AG09309 (cell line): ENCODE measurements around the gene RNF112.
A peak's percentile ranks its signal among the peaks of the same experiment; 100 is the strongest.

ENCODE experiments used
- DNase-seq: peaks from one replicate; pipeline ENCODE4 v3.0.0-alpha.2; 2010; ENCODE audit warnings: low read depth
- H3K4me3 ChIP-seq: 2 replicates; pipeline ENCODE4 v1.5.1; 2011; ENCODE audit warnings: mild to moderate bottlenecking, low read depth, low read length, moderate library complexity; ENCODE audit not compliant: control insufficient read depth
- TF ChIP-seq, protein P1 (sequence below): IDR thresholded peaks from 2 replicates; pipeline ENCODE4 v1.5.1; 2011; ENCODE audit warnings: mild to moderate bottlenecking, low read depth, low read length, inconsistent platforms; ENCODE audit not compliant: insufficient read depth, control insufficient read depth; ENCODE audit errors: missing control alignments

RNF112 gene

DNA sequence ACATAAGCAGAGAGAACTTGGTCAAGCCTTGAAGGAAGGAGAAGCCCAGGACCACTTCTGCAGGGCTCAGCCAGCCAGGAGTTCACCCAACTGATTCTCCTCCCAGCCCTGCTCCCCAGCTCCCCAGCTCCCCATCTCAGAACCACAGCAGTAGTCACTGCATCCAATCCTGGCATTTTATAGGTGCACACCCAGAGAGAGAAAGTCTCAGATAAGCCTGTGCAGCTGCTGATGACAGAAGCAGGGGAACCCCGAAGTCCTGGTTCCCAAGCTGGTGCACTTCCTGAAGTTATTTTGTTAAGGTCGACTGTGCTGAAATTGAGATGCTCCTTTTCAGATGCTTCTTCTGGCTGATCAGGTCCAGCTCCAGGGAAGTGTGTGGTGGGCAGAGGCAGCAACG, 6.6 kb downstream of the RNF112 start:
- no peak for DNase-seq
- no peak overlapping the region for H3K4me3 ChIP-seq
- TF ChIP-seq, protein P1, sequence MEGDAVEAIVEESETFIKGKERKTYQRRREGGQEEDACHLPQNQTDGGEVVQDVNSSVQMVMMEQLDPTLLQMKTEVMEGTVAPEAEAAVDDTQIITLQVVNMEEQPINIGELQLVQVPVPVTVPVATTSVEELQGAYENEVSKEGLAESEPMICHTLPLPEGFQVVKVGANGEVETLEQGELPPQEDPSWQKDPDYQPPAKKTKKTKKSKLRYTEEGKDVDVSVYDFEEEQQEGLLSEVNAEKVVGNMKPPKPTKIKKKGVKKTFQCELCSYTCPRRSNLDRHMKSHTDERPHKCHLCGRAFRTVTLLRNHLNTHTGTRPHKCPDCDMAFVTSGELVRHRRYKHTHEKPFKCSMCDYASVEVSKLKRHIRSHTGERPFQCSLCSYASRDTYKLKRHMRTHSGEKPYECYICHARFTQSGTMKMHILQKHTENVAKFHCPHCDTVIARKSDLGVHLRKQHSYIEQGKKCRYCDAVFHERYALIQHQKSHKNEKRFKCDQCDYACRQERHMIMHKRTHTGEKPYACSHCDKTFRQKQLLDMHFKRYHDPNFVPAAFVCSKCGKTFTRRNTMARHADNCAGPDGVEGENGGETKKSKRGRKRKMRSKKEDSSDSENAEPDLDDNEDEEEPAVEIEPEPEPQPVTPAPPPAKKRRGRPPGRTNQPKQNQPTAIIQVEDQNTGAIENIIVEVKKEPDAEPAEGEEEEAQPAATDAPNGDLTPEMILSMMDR: no peak

DNA sequence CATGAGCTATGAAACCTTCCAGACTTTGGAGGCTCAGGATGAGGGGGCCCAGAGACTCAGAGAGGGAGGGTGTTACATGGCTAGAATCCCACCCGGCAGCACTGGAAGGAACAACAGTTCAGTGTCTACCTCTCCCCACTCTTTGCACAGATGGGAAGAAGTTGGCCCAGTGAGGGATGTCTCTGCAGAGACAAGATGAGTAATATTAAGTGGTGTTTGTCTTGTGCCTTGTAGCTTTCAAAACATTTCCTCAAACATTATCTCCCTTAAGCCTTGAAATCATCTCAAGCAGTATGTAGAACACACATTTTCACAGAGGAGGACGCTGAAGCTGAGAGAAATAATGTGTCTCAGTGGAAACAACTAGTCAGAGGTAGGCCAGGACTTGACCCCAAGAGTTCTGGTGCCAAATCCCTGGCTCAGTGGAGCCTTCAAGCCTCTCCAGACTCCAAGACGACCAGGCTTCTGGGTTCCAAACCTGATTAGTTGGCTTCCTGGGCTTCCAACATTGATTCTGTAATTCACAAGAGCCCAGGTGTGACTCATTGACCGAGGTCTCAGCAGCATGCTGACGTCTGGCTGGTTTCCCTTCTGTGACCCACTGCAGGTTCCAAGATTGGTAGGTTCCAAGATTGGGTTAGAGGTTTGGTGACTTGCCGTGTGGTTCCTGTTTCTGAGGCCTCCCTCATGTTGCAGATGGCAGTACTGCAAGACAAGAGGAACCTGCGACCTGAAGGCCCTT, 7.4 kb downstream of the RNF112 start:
- peak; percentile 23 for DNase-seq
- H3K4me3 ChIP-seq: no peak overlapping the region
- TF ChIP-seq, protein P1: peak; percentile 5

DNA sequence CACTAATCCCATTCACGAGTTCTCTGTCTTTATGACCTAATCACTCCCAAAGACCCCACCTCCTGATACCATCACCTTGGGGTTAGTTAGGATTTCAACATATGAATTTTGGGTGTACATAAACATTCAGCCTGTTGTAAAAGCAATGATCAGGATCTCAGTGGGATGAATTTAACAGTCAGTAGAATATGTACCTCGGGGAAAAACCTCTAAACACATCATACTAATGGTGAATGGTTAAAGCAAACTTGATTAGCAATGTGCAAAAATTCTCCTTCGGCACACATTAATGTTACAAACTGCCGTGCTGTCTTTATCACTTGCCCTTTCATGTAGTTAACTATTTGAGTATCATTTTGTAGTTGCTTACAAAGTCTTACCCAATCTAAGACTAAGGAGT, 10.2 kb downstream of the RNF112 start:
- DNase-seq: no peak
- H3K4me3 ChIP-seq: no peak overlapping the region
- TF ChIP-seq, protein P1: no peak

DNA sequence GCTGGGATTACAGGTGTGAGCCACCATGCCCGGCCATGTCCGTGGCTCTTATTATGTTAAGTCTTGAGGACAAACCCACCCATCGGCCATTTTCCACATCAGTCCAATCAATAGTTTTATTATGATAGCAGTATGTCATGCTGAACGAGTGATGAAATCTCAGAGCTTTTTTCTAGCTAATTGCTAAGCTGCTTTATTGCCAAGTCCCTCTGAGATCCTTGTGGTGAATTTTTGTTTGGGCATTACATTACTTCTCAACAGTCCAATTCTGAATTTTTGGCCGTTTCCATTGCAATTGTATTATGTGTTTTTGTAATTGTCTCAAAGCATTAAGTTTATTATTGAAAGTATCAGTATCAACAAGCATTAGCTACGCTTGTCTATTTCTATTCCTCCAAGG, 10.9 kb downstream of the RNF112 start:
- DNase-seq: no peak
- TF ChIP-seq, protein P1: no peak
- H3K4me3 ChIP-seq: no peak overlapping the region

DNA sequence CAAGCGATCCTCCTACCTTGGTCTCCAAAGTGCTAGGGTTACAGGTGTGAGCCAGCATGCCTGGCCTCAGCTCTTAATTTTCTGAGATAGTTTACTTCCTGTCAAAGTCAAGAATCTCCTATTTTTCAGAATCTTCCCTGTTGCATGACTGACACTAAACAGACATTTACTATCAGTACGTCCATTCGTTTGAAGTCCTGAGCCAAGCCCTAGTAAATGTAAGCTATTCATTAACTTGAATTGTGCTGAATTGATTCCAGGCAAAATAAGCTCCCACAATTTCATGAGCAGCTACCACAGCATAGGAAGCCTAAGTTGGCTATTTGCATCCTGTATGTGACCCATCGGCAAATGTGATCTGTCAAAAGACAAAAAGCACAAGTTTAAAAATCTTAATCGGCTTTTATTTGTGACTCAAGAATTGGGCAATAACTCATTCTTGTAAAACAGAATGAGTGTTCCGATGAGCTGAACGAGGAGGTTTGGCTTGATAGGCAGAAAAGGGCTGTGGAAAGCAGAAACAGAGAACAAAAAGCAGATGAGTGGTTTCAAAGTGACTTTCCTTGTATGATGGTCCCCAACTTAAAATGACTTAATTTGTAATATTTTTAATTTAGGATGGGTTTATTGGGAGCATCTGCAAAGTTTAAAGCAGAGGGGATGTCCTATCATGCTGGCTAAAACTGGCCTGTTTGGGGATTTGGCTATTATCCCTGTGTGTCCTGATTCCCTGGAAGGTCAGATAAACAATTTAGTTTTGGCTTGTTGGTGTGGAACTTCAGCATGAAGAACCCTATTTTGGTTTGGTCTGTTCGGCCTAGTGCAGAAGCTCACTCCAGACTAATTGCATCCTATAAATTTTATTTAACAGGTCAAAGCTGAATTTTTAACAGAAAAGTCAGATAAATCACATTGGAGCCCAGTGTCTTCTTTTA, 14.2 kb downstream of the RNF112 start:
- DNase-seq: peak; percentile 38
- no peak overlapping the region for H3K4me3 ChIP-seq

DNA sequence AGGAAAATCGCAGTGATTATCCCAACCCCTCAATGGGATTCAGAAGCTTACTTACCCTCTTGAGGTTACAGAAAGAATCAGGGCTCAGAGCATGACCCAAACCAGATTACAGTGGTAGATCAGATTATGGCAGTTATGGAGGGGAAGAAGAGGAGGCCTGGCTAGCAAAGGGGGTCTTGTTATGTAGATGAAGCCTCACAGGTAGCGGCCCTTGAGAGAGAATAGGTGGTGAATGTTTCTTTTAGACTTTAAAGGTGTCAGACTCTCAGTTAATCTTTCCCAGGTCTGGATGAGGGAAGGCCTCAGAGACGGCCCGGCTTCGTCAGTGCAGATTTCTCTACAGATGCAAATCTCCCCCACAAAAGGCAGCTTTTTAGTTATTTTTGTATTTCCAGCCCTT, 15.6 kb downstream of the RNF112 start:
- H3K4me3 ChIP-seq: no peak overlapping the region
- no peak for DNase-seq
- TF ChIP-seq, protein P1: no peak

More for the DNA sequence above, 14.2 kb downstream of the RNF112 start:
- TF ChIP-seq, protein P1: no peak
